ENCODE data around the gene ARHGAP26.

GRCh38 chr5:143013176-143013891 lies 243.2 kb downstream of the ARHGAP26 start:
- TF ChIP-seq CTCF (IDR thresholded peaks at IDR 0.05) (no peak), POLR2A (IDR thresholded peaks at IDR 0.05) (no peak)
